ENCODE results near the gene NUMB.

DNA sequence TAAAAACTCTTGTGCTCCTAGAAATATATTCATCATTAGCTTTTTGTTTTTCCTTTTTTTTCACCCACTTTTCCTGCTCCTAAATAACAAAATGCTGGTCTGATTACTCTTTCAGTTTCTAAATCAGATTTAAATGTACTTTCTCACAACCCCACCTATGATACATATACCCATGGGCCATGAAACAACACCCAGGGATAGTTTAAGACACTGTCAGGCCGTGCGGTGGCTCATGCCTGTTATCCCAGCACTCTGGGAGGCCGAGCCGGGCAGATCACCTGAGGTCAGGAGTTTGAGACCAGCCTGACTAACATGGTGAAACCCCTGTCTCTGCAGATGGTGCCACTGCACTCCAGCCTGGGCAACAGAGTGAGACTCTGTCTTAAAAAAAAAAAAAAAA, 1.6 kb upstream of the NUMB start:
- no peak for TF ChIP-seq CTCF (IDR thresholded peaks at IDR 0.05)
- TF ChIP-seq POLR2A (IDR thresholded peaks at IDR 0.05) = no peak
